Tibial artery (tissue), 4 donors: ENCODE data around the gene RFX1.
"Not testable (repeated sequence)": the region's sequence is repeated elsewhere in the genome, so short reads cannot be mapped to it uniquely, and the experiment has no call there.

Experiments
- DNase-seq, 2 donors: peaks; one replicate each; pipeline ENCODE4 v3.0.0-alpha.2; 2019
- H3K27ac ChIP-seq, 2 donors: fragments of 200-600 bp; sonication (generic) in 1 of 2; 1 replicate in 1 of 2; 2 replicates in 1 of 2; pipeline ENCODE4 v1.5.1; 2018 to 2019; ENCODE audit warnings: mild to moderate bottlenecking in 1 of 2
- H3K27me3 ChIP-seq, 2 donors: fragments of 200-600 bp; sonication (generic) in 1 of 2; one replicate each; pipeline versions ENCODE4 v1.5.1 to v1.6.0; 2016 to 2019
- H3K36me3 ChIP-seq, 3 donors: fragments of 200-600 bp; sonication (generic) in 2 of 3; one replicate each; pipeline ENCODE4 v1.5.1; 2016 to 2019; ENCODE audit warnings: mild to moderate bottlenecking in 2 of 3
- H3K4me1 ChIP-seq, 4 donors: fragments of 200-600 bp; sonication (generic) in 2 of 4; 1 replicate in 3 of 4; 2 replicates in 1 of 4; pipeline ENCODE4 v1.5.1; 2016 to 2019
- H3K4me3 ChIP-seq, 2 donors: fragments of 200-600 bp; sonication (generic) in 1 of 2; 1 replicate in 1 of 2; 2 replicates in 1 of 2; pipeline ENCODE4 v1.5.1; 2018 to 2019; ENCODE audit warnings: mild to moderate bottlenecking in 2 of 2
- H3K9me3 ChIP-seq, 3 donors: fragments of 200-600 bp; sonication (generic) in 1 of 3; one replicate each; pipeline ENCODE4 v1.5.1; 2016 to 2019
- intact Hi-C: fragments of 100-400 bp; cut with DNase I; formaldehyde crosslinking; loops from one replicate; pipeline ENCODE4 v1.15.0; 2023; ENCODE audit warnings: low total_unique reads
- TF ChIP-seq, protein P1 (sequence below), 2 experiments: fragments of 200-600 bp in 1 of 2; fragments of 450-650 bp in 1 of 2; IDR thresholded peaks; one replicate each; pipeline ENCODE4 v1.5.1; 2017 to 2019; ENCODE audit warnings: antibody characterized with exemption in 2 of 2, mild to moderate bottlenecking in 1 of 2, moderate library complexity in 1 of 2

The RFX1 gene

DNA sequence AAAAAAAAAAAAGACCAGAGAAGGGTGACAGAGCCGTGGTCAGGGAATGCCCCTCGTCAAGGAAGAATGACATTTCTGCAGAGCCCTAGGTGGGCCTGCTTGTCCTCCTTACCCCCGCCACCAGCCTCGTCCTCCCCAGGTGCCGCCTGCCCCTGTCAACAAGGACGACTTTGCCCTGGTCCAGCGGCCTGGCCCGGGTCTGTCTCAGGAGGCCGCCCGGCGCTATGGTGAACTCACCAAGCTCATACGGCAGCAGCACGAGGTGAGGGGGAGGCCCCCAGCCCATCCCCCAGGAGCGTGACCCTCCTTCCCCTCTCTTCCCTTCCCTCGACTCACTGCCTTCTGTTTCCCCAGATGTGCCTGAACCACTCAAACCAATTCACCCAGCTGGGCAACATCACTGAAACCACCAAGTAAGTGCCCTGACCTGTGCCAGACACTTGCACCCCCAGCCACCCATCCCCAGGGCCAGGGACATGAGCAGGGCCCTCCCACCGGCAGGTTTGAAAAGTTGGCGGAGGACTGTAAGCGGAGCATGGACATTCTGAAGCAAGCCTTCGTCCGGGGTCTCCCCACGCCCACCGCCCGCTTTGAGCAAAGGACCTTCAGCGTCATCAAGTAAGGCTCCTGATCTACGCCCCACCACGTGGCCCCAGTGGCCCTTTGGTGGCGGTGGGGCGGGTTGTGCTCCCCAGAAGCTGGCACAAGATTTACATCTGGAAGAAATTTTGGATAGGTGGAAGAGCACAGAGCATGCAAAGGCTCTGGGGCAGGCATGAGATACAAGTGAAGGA lies 82.7 kb downstream of the RFX1 start:
- intact Hi-C loops: no loop called here
- Histone ChIP-seq H3K36me3 (peaks cover 79 to 97% (median 91%) of the 10 kb centered on the region in 3 donors), H3K27ac (no peak overlapping the region), H3K27me3 (no peaks in the 10 kb centered on the region), H3K4me1 (no peaks in the 10 kb centered on the region), H3K4me3 (no peak overlapping the region), H3K9me3 (no peaks in the 10 kb centered on the region)
- TF ChIP-seq, protein P1, sequence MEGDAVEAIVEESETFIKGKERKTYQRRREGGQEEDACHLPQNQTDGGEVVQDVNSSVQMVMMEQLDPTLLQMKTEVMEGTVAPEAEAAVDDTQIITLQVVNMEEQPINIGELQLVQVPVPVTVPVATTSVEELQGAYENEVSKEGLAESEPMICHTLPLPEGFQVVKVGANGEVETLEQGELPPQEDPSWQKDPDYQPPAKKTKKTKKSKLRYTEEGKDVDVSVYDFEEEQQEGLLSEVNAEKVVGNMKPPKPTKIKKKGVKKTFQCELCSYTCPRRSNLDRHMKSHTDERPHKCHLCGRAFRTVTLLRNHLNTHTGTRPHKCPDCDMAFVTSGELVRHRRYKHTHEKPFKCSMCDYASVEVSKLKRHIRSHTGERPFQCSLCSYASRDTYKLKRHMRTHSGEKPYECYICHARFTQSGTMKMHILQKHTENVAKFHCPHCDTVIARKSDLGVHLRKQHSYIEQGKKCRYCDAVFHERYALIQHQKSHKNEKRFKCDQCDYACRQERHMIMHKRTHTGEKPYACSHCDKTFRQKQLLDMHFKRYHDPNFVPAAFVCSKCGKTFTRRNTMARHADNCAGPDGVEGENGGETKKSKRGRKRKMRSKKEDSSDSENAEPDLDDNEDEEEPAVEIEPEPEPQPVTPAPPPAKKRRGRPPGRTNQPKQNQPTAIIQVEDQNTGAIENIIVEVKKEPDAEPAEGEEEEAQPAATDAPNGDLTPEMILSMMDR (IDR thresholded peaks at IDR 0.05): no peak
- DNase-seq: no peak

DNA sequence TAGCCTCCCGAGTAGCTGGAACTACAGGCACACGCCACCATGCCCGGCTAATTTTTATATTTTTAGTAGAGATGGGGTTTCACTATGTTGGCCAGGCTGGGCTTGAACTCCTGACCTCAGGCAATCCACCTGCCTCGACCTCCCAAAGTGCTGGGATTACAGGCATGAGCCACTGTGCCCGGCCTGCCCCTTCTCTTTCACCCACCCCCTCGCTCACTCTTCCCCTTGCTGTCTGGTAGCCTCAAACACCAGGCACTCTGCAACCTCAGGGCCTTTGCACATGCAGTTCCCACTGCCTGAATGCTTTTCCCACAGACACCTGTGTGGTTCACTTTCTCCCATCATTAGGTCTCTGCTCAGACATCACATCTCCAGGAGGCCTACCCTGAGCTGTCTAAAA lies 84.0 kb downstream of the RFX1 start:
- intact Hi-C loops, H3K4me1 ChIP-seq, H3K27ac ChIP-seq, DNase-seq, H3K4me3 ChIP-seq, H3K9me3 ChIP-seq, H3K27me3 ChIP-seq: not testable (repeated sequence)
- H3K36me3 ChIP-seq: peaks cover 78 to 97% (median 88%) of the 10 kb centered on the region in 3 donors

DNA sequence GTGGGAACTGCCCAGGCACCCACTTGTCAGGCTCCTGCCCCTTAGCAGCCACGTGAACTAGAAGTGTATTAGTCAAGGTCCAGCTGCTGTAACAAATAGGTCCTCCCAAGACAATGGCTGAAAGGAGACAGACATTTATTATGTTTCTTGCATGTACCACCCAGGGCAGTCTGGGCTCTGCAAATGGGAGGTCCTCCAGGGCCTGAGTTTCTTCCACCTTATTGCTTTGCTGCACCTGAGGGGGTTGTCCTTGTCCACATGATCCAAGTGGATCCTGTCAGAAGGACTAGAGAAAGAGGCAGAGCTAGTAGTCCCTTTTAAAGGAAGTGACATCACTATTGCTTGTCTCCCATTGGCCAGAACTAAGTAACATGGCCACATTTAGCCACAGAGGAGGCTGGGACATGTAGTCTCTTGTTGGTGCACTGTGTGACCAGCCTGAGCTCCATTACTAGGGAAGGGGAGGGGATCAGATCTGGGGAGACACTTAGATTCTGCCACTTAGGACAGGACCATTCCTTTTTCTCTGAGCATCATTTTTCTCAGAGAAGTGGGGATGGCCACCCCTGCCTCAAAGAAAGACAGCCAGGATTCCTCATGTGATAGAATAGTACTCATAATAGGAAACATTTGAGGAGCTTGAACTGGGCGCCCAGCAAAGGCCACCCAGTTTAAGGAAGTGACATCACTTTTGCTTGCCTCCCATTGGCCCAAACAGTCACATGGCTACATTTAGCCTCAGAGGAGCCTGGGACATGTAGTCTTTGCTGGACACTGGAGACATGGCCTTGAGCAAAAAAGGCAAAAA lies 85.0 kb downstream of the RFX1 start:
- Histone ChIP-seq H3K4me3 (no peak overlapping the region), H3K36me3 (peaks cover 68 to 97% (median 81%) of the 10 kb centered on the region in 3 donors), H3K27me3 (no peaks in the 10 kb centered on the region), H3K27ac (no peak overlapping the region), H3K4me1 (no peaks in the 10 kb centered on the region), H3K9me3 (no peaks in the 10 kb centered on the region)
- intact Hi-C loops: no loop called here
- TF ChIP-seq, protein P1 (IDR thresholded peaks at IDR 0.05): no peak
- DNase-seq: no peak

DNA sequence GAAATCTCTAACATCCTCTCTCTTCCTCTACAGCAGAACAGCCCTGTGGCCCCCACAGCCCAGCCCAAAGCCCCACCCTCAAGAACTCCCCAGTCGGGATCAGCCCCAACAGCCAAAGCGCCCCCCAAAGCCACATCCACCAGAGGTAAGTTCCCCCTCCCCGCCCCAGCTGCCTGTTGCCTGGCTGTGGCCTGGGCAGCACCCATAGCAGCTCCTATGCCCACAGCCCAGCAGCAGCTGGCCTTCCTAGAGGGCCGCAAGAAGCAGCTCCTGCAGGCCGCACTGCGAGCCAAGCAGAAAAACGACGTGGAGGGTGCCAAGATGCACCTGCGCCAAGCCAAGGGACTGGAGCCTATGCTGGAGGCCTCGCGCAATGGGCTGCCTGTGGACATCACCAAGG lies 85.6 kb downstream of the RFX1 start:
- Histone ChIP-seq H3K4me3 (no peak overlapping the region), H3K27ac (no peak overlapping the region), H3K4me1 (no peaks in the 10 kb centered on the region), H3K9me3 (no peaks in the 10 kb centered on the region), H3K27me3 (no peaks in the 10 kb centered on the region), H3K36me3 (peaks cover 72 to 100% (median 84%) of the 10 kb centered on the region in 3 donors)
- intact Hi-C loops: no loop called here
- DNase-seq: no peak
- TF ChIP-seq, protein P1 (IDR thresholded peaks at IDR 0.05): no peak

DNA sequence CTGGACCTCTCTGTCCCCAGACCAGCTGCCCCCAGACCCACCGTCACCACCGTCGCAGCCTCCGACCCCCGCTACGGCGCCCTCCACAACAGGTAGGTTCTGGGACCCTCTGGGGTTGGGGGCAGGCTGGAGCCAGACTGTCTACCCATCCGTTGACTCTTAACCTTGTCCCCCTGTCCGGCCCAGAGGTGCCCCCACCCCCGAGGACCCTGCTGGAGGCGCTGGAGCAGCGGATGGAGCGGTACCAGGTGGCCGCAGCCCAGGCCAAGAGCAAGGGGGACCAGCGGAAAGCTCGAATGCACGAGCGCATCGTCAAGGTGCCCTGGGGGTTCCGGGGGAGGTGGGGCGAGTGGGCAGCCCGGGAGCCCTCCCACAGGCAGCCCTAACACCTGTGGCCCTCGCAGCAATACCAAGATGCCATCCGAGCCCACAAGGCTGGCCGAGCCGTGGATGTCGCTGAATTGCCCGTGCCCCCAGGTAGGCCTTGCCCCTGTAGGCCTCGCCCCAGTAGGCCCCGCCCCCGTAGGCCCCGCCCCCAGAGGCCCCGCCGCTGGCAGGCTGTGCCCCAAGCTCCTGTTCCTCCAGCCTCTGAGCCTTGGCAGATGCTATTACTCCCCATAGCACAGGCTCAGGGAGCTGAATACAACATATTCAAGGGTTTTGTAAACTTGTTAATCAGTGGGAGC lies 87.3 kb downstream of the RFX1 start:
- TF ChIP-seq, protein P1 (IDR thresholded peaks at IDR 0.05): no peak
- Histone ChIP-seq H3K4me1 (no peaks in the 10 kb centered on the region), H3K27me3 (no peaks in the 10 kb centered on the region), H3K4me3 (no peak overlapping the region), H3K27ac (no peak overlapping the region), H3K9me3 (no peaks in the 10 kb centered on the region), H3K36me3 (peaks cover 70 to 100% (median 85%) of the 10 kb centered on the region in 3 donors)
- no peak for DNase-seq
- intact Hi-C loops: no loop called here
